ENCODE data around the gene ZBTB4.

Gene ZBTB4

DNA sequence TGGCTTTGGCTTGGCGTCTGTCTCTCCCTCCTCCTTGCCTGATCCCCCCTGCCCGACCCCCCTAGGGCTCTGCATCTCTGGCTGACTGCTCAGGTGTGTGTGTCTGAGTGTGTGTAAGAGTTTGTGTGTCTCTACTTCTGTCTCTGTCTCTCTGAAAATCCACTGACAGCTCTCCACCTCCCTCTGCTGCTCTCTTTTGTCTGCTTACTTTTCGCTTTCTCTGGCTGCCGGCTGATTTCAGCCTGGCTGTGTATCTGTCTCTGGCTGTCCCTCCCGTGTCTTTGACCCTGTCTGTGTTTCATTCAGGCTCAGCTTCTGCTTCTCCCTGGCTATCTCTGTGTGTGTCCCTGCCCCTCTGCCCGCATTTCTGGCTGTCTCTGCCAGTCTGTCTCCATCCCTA lies 63.1 kb downstream of the ZBTB4 start:
- no peaks in the 10 kb centered on the region for H3K36me3 ChIP-seq (ENCODE audit: insufficient read depth, low read length)
- TF ChIP-seq EZH2 (IDR thresholded peaks at IDR 0.05; ENCODE audit: borderline replicate concordance, low read depth, low read length, severe bottlenecking), result no peak
- TF ChIP-seq, protein P1, sequence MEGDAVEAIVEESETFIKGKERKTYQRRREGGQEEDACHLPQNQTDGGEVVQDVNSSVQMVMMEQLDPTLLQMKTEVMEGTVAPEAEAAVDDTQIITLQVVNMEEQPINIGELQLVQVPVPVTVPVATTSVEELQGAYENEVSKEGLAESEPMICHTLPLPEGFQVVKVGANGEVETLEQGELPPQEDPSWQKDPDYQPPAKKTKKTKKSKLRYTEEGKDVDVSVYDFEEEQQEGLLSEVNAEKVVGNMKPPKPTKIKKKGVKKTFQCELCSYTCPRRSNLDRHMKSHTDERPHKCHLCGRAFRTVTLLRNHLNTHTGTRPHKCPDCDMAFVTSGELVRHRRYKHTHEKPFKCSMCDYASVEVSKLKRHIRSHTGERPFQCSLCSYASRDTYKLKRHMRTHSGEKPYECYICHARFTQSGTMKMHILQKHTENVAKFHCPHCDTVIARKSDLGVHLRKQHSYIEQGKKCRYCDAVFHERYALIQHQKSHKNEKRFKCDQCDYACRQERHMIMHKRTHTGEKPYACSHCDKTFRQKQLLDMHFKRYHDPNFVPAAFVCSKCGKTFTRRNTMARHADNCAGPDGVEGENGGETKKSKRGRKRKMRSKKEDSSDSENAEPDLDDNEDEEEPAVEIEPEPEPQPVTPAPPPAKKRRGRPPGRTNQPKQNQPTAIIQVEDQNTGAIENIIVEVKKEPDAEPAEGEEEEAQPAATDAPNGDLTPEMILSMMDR (IDR thresholded peaks at IDR 0.05; ENCODE audit: borderline replicate concordance, extremely low read depth, low read length, poor library complexity, severe bottlenecking), result no peak
- no peak overlapping the region for H3K4me2 ChIP-seq (ENCODE audit: insufficient read depth, low read length)
- no peak overlapping the region for H3K27ac ChIP-seq (ENCODE audit: low read length)
- no peaks in the 10 kb centered on the region for H4K20me1 ChIP-seq (ENCODE audit: insufficient read depth, low read length)
- DNase-seq, result no peak
- H3K27me3 ChIP-seq (ENCODE audit: insufficient read depth, low read length, poor library complexity), result no peaks in the 10 kb centered on the region
- H3K4me1 ChIP-seq (ENCODE audit: insufficient read depth, low read length), result no peaks in the 10 kb centered on the region
- no peaks in the 10 kb centered on the region for H3K79me2 ChIP-seq (ENCODE audit: insufficient read depth, low read length)
- no peak overlapping the region for H3K4me3 ChIP-seq (ENCODE audit: low read depth in 1 of 2, low read length in 2 of 2)
- no peak overlapping the region for H2AFZ ChIP-seq (ENCODE audit: low read depth, low read length)
- ATAC-seq (ENCODE audit: insufficient read depth, low read depth), result no peak
- no peaks in the 10 kb centered on the region for H3K9me3 ChIP-seq (ENCODE audit: insufficient read depth, low read length, severe bottlenecking)
- no peak overlapping the region for H3K9ac ChIP-seq (ENCODE audit: low read depth, low read length)

DNA sequence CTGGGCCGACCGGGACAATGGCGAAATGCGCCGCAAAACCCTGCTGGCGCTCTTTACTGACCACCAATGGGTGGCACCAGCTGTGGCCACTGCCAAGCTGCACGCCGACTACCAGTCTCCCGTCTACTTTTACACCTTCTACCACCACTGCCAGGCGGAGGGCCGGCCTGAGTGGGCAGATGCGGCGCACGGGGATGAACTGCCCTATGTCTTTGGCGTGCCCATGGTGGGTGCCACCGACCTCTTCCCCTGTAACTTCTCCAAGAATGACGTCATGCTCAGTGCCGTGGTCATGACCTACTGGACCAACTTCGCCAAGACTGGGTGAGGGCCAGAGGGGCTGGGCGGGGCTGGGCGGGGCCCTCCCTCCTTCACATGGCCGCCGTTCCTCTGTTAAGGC lies 63.6 kb downstream of the ZBTB4 start:
- Histone ChIP-seq H3K4me1 (ENCODE audit: insufficient read depth, low read length) (no peaks in the 10 kb centered on the region), H3K9ac (ENCODE audit: low read depth, low read length) (no peak overlapping the region), H3K36me3 (ENCODE audit: insufficient read depth, low read length) (0 out of 2 replicates have a peak, but pooled peaks cover under 1% of the 10 kb centered on the region), H3K27ac (ENCODE audit: low read length) (no peak overlapping the region), H3K27me3 (ENCODE audit: insufficient read depth, low read length, poor library complexity) (no peaks in the 10 kb centered on the region), H3K4me2 (ENCODE audit: insufficient read depth, low read length) (no peak overlapping the region), H2AFZ (ENCODE audit: low read depth, low read length) (no peak overlapping the region), H4K20me1 (ENCODE audit: insufficient read depth, low read length) (no peaks in the 10 kb centered on the region), H3K9me3 (ENCODE audit: insufficient read depth, low read length, severe bottlenecking) (no peaks in the 10 kb centered on the region), H3K79me2 (ENCODE audit: insufficient read depth, low read length) (no peaks in the 10 kb centered on the region), H3K4me3 (ENCODE audit: low read depth in 1 of 2, low read length in 2 of 2) (no peak overlapping the region)
- ATAC-seq (ENCODE audit: insufficient read depth, low read depth) (no peak), DNase-seq (no peak)
- TF ChIP-seq EZH2 (IDR thresholded peaks at IDR 0.05; ENCODE audit: borderline replicate concordance, low read depth, low read length, severe bottlenecking), result no peak
- TF ChIP-seq, protein P1 (IDR thresholded peaks at IDR 0.05; ENCODE audit: borderline replicate concordance, extremely low read depth, low read length, poor library complexity, severe bottlenecking), result no peak

DNA sequence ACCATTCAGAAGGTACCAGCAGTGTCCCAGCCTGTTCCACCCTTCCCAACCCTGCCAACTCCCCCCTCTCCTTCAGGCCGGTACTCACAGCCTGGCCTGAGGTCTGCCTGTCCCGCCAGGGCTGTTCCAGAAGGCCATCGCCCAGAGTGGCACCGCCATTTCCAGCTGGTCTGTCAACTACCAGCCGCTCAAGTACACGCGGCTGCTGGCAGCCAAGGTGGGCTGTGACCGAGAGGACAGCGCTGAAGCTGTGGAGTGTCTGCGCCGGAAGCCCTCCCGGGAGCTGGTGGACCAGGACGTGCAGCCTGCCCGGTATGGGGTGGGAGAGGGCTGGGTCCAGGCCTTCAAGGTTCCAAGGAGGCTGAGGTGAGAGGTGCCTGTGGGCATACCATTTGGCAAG lies 64.6 kb downstream of the ZBTB4 start:
- Histone ChIP-seq H3K79me2 (ENCODE audit: insufficient read depth, low read length) (no peaks in the 10 kb centered on the region), H3K27me3 (ENCODE audit: insufficient read depth, low read length, poor library complexity) (no peaks in the 10 kb centered on the region), H3K9ac (ENCODE audit: low read depth, low read length) (no peak overlapping the region), H3K4me3 (ENCODE audit: low read depth in 1 of 2, low read length in 2 of 2) (no peak overlapping the region), H3K4me1 (ENCODE audit: insufficient read depth, low read length) (no peaks in the 10 kb centered on the region), H3K36me3 (ENCODE audit: insufficient read depth, low read length) (peaks cover 9% of the 10 kb centered on the region; the same call in 1 of the 2 replicates), H4K20me1 (ENCODE audit: insufficient read depth, low read length) (no peaks in the 10 kb centered on the region), H2AFZ (ENCODE audit: low read depth, low read length) (no peak overlapping the region), H3K27ac (ENCODE audit: low read length) (no peak overlapping the region), H3K9me3 (ENCODE audit: insufficient read depth, low read length, severe bottlenecking) (no peaks in the 10 kb centered on the region), H3K4me2 (ENCODE audit: insufficient read depth, low read length) (no peak overlapping the region)
- no peak for DNase-seq
- no peak for ATAC-seq (ENCODE audit: insufficient read depth, low read depth)
- TF ChIP-seq, protein P1 (IDR thresholded peaks at IDR 0.05; ENCODE audit: borderline replicate concordance, extremely low read depth, low read length, poor library complexity, severe bottlenecking), result no peak
- no peak for TF ChIP-seq EZH2 (IDR thresholded peaks at IDR 0.05; ENCODE audit: borderline replicate concordance, low read depth, low read length, severe bottlenecking)
